Measurements from ENCODE around the gene CDH4.

DNA sequence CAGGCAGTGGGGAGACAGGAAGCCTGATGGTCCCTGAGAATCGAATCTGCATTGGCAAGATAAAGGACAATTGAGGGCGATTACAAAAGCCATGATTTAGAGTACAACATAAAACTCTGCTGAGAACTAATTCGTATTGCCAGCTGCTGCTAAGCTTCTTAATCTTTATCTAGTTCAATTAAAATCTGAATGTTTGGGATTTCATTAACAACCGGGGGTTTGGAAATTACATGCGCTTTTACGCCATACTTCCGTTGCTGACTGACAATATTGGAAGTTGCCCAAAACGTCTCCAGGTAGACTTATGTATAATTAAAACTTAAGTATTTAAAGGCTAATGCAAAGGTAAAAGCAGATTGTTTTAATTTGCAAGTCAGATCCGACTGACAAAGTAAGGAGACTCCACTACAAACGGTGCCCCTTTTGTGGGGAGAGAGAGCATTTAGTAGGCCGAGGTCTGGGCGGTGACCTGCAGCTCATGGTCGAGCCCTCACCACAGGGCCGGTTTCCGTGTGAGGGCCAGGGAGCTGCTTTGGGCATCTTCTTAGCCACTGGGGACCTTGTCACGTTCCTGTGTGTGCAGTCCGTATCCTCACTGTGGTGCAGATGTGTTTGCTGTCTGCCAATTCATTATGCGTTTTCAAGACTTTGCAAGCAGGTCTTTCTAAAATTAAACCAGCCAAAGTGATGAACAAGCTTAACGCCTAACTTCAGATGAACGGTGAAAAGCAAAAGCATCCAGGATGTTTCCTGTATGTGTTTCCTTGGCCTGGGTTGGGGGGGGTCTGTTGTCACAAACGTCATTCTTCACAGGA, 49.9 kb downstream of the CDH4 start:
- TF ChIP-seq, protein P1, sequence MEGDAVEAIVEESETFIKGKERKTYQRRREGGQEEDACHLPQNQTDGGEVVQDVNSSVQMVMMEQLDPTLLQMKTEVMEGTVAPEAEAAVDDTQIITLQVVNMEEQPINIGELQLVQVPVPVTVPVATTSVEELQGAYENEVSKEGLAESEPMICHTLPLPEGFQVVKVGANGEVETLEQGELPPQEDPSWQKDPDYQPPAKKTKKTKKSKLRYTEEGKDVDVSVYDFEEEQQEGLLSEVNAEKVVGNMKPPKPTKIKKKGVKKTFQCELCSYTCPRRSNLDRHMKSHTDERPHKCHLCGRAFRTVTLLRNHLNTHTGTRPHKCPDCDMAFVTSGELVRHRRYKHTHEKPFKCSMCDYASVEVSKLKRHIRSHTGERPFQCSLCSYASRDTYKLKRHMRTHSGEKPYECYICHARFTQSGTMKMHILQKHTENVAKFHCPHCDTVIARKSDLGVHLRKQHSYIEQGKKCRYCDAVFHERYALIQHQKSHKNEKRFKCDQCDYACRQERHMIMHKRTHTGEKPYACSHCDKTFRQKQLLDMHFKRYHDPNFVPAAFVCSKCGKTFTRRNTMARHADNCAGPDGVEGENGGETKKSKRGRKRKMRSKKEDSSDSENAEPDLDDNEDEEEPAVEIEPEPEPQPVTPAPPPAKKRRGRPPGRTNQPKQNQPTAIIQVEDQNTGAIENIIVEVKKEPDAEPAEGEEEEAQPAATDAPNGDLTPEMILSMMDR (IDR thresholded peaks at IDR 0.05 in 8 of 11, conservative IDR thresholded peaks at IDR 0.05 in 3 of 11): no peak
- no peak for TF ChIP-seq POLR2A (IDR thresholded peaks at IDR 0.05)
